Esophagus squamous epithelium (tissue), 4 donors: Measurements from ENCODE around the gene MED13L.

Experiments used
- POLR2A ChIP-seq, 4 donors: fragments of 450-650 bp; IDR thresholded peaks; one replicate each; pipeline ENCODE4 v1.6.1; 2017; ENCODE audit warnings: antibody characterized with exemption in 4 of 4, mild to moderate bottlenecking in 4 of 4, moderate library complexity in 3 of 4
- TF ChIP-seq, protein P1 (sequence below), 6 experiments: fragments of 450-650 bp in 4 of 6; fragments of 200-600 bp in 2 of 6; sonication (generic) in 2 of 6; IDR thresholded peaks; one replicate each; pipeline ENCODE4 v1.5.1; 2016 to 2019; ENCODE audit warnings: antibody characterized with exemption in 6 of 6, mild to moderate bottlenecking in 4 of 6, moderate library complexity in 4 of 6

DNA sequence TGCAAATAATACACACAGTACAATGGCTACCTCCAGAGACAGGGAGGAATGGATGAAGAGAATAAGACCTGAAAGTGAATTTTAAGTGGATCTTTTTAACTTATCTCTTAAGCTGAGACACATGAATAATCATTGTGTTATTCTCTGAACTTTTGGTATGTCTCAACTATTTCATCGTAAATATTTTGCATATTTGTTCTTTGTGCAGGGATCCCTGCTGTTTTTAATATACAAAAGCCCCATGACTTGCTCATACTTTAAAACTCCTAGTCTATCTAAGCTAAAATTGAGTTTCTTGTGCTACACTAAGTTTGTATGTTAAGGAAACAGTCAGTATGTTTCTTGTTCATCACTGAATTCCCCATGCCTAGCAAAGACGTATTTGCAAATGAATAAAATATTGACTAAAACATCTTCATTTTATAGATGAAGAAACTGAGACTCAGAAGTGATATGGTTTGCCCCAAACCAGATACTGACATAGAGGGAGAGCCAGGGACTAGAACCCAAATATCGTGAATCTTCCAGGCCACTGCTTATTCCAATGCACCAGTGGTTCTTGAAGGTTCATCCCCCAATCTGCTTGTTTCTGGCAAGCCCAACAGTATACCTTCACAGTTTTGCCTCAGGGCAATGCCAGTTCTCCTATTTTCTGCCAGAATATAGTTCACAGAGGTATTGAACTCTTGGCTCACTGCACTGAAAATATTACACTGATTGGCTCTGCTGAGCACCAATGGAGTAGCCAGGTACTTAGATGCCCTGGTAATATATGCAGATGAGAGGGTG is 356.9 kb downstream of the MED13L start:
- TF ChIP-seq, protein P1, sequence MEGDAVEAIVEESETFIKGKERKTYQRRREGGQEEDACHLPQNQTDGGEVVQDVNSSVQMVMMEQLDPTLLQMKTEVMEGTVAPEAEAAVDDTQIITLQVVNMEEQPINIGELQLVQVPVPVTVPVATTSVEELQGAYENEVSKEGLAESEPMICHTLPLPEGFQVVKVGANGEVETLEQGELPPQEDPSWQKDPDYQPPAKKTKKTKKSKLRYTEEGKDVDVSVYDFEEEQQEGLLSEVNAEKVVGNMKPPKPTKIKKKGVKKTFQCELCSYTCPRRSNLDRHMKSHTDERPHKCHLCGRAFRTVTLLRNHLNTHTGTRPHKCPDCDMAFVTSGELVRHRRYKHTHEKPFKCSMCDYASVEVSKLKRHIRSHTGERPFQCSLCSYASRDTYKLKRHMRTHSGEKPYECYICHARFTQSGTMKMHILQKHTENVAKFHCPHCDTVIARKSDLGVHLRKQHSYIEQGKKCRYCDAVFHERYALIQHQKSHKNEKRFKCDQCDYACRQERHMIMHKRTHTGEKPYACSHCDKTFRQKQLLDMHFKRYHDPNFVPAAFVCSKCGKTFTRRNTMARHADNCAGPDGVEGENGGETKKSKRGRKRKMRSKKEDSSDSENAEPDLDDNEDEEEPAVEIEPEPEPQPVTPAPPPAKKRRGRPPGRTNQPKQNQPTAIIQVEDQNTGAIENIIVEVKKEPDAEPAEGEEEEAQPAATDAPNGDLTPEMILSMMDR (IDR thresholded peaks at IDR 0.05): no peak
- TF ChIP-seq POLR2A (IDR thresholded peaks at IDR 0.05): no peak
